ENCODE results near the gene GABRB1.

DNA sequence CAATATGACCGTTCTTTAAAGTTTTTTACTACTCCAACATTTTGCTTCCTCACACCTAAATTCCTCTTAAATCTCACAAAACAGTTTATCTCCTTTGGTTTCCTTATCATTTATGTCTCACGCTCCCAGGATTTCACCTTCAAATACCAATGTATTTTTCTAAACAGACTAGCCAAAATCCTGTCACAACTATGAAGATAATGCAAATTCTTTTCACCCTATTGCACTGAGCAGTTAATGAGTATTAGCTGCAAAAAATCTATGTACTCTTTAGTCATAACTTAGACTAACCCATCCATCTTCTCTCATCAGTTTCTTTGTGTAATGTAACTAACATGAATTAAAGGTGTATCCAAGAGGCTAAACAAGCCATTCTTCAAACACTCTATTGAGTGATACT lies 280.8 kb downstream of the GABRB1 start:
- TF ChIP-seq ZFP3 (CRISPR knock-in tag; IDR thresholded peaks at IDR 0.05) = no peak
- TF ChIP-seq RARB (CRISPR knock-in tag; IDR thresholded peaks at IDR 0.05) = no peak
- TF ChIP-seq, protein P1, sequence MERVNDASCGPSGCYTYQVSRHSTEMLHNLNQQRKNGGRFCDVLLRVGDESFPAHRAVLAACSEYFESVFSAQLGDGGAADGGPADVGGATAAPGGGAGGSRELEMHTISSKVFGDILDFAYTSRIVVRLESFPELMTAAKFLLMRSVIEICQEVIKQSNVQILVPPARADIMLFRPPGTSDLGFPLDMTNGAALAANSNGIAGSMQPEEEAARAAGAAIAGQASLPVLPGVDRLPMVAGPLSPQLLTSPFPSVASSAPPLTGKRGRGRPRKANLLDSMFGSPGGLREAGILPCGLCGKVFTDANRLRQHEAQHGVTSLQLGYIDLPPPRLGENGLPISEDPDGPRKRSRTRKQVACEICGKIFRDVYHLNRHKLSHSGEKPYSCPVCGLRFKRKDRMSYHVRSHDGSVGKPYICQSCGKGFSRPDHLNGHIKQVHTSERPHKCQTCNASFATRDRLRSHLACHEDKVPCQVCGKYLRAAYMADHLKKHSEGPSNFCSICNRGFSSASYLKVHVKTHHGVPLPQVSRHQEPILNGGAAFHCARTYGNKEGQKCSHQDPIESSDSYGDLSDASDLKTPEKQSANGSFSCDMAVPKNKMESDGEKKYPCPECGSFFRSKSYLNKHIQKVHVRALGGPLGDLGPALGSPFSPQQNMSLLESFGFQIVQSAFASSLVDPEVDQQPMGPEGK (CRISPR knock-in tag; IDR thresholded peaks at IDR 0.05; ENCODE audit: borderline replicate concordance) = no peak
- TF ChIP-seq ZNF565 (CRISPR knock-in tag; conservative IDR thresholded peaks at IDR 0.05; ENCODE audit: low read depth) = no peak
- TF ChIP-seq TOX (CRISPR knock-in tag; IDR thresholded peaks at IDR 0.05; ENCODE audit: borderline replicate concordance) = no peak

Measured in SK-N-SH treated with all-trans-retinoic acid at 6 μM for 48 hours (cell line).